ENCODE data around the gene SOX12. TPM values are rescaled to one million over a fixed set of nuclear protein-coding genes. Genes with fewer than 3 reads are reported as not detected.

The SOX12 gene
- total and polyA plus RNA-seq, 4 donors = 2.7 to 15.9 (median 5.4) TPM

GRCh38 chr20:309841-310644 is 15.3 kb upstream of the SOX12 start:
- Histone ChIP-seq H3K27ac (ENCODE audit: low read depth in 1 of 2, low read length in 1 of 2) (peak overlapping the region; percentile 43 to 82), H3K36me3 (ENCODE audit: control insufficient read depth in 4 of 4, insufficient read depth in 4 of 4, low read length in 4 of 4) (no peaks in the 10 kb centered on the region), H3K4me3 (peak overlapping the region; percentile 26), H3K4me1 (ENCODE audit: control insufficient read depth in 5 of 5, insufficient read depth in 5 of 5, low read length in 5 of 5) (peaks cover 0 to 34% (median 8%) of the 10 kb centered on the region in 5 donors), H3K9me3 (ENCODE audit: control insufficient read depth in 4 of 4, insufficient read depth in 3 of 4, low read length in 3 of 4) (no peaks in the 10 kb centered on the region), H3K9ac (ENCODE audit: insufficient read depth in 1 of 2, low read length in 2 of 2) (peak overlapping the region; percentile 50 to 92), H3K27me3 (ENCODE audit: control insufficient read depth in 3 of 3, insufficient read depth in 3 of 3, low read length in 2 of 3) (no peaks in the 10 kb centered on the region)
- WGBS, 2 donors = 3 to 5% methylated on average over 31 of the region's 31 CpGs
- TF ChIP-seq CTCF (IDR thresholded peaks at IDR 0.05; ENCODE audit: control extremely low read depth, extremely low read depth) = no peak
- peak; percentile 99 for ATAC-seq (ENCODE audit: insufficient read depth, low FRiP score)
- DNase-seq = peak; percentile 100

GRCh38 chr20:310645-311044 is 14.7 kb upstream of the SOX12 start:
- Histone ChIP-seq H3K27ac (ENCODE audit: low read depth in 1 of 2, low read length in 1 of 2) (no peak overlapping the region), H3K9ac (ENCODE audit: insufficient read depth in 1 of 2, low read length in 2 of 2) (peak overlapping the region in 1 of 2 donors; percentile 55), H3K4me1 (ENCODE audit: control insufficient read depth in 5 of 5, insufficient read depth in 5 of 5, low read length in 5 of 5) (peaks cover 0 to 34% (median 8%) of the 10 kb centered on the region in 5 donors), H3K4me3 (no peak overlapping the region), H3K27me3 (ENCODE audit: control insufficient read depth in 3 of 3, insufficient read depth in 3 of 3, low read length in 2 of 3) (no peaks in the 10 kb centered on the region), H3K9me3 (ENCODE audit: control insufficient read depth in 4 of 4, insufficient read depth in 3 of 4, low read length in 3 of 4) (no peaks in the 10 kb centered on the region), H3K36me3 (ENCODE audit: control insufficient read depth in 4 of 4, insufficient read depth in 4 of 4, low read length in 4 of 4) (no peaks in the 10 kb centered on the region)
- WGBS, 2 donors = 6 to 7% methylated on average over 7 of the region's 7 CpGs
- no peak for TF ChIP-seq CTCF (IDR thresholded peaks at IDR 0.05; ENCODE audit: control extremely low read depth, extremely low read depth)
- no peak for ATAC-seq (ENCODE audit: insufficient read depth, low FRiP score)
- no peak for DNase-seq

- peak overlapping the region in 1 of 2 donors; percentile 23 for H3K9ac ChIP-seq (ENCODE audit: insufficient read depth in 1 of 2, low read length in 2 of 2)
- no peak overlapping the region for H3K27ac ChIP-seq (ENCODE audit: low read depth in 1 of 2, low read length in 1 of 2)
- H3K9me3 ChIP-seq (ENCODE audit: control insufficient read depth in 4 of 4, insufficient read depth in 3 of 4, low read length in 3 of 4) = no peaks in the 10 kb centered on the region
- no peaks in the 10 kb centered on the region for H3K27me3 ChIP-seq (ENCODE audit: control insufficient read depth in 3 of 3, insufficient read depth in 3 of 3, low read length in 2 of 3)
- TF ChIP-seq CTCF (IDR thresholded peaks at IDR 0.05; ENCODE audit: control extremely low read depth, extremely low read depth) = no peak
- no peaks in the 10 kb centered on the region for H3K36me3 ChIP-seq (ENCODE audit: control insufficient read depth in 4 of 4, insufficient read depth in 4 of 4, low read length in 4 of 4)
- H3K4me3 ChIP-seq = no peak overlapping the region
- WGBS, 2 donors = 94% methylated on average over 7 of the region's 7 CpGs
- no peak for ATAC-seq (ENCODE audit: insufficient read depth, low FRiP score)
- peaks cover 0 to 34% (median 8%) of the 10 kb centered on the region in 5 donors for H3K4me1 ChIP-seq (ENCODE audit: control insufficient read depth in 5 of 5, insufficient read depth in 5 of 5, low read length in 5 of 5)
- no peak for DNase-seq
Measured at GRCh38 chr20:311609-312008, 13.7 kb upstream of the SOX12 start.

Data from lung (tissue), 12 donors.